ENCODE data around the gene PRKCH. TPM values are rescaled to one million over a fixed set of nuclear protein-coding genes. Genes with fewer than 3 reads are reported as not detected.

PRKCH gene
- total RNA-seq, 1 donor = 3.3 TPM

DNA sequence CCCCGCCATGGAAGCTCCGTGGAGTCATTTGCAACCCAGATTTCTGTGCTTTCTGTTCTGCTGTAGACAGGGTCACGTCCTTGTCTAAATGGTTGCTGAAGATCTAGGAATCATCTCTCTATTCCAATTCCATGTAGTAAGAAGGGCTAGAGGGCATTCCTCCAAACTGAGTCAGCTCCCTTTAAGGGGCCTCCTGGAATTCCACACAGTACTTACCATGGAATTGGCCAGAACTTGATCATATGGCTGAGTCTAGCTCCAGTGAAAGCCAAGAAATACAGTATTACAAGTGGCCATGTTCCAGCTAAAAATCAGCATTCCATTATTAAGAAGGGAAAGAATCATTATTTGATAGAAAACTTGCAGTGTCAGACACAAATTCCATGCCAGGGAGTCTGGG lies 171.9 kb downstream of the PRKCH start:
- H3K9me3 ChIP-seq (ENCODE audit: low read depth, low read length) = no peaks in the 10 kb centered on the region
- peak; percentile 58 for DNase-seq (ENCODE audit: insufficient read length, low spot score, missing footprints)
- peak overlapping the region; percentile 49 for H3K4me2 ChIP-seq (ENCODE audit: insufficient read depth, low read length)
- no peaks in the 10 kb centered on the region for H3K27me3 ChIP-seq (ENCODE audit: insufficient read depth, low read length)
- no peaks in the 10 kb centered on the region for H4K20me1 ChIP-seq (ENCODE audit: insufficient read depth, low read length)
- H3K27ac ChIP-seq (ENCODE audit: low read depth, low read length) = peak overlapping the region; percentile 60
- H2AFZ ChIP-seq (ENCODE audit: low read length) = no peak overlapping the region
- H3K79me2 ChIP-seq (ENCODE audit: insufficient read depth, low read length) = no peaks in the 10 kb centered on the region
- H3K4me3 ChIP-seq (ENCODE audit: insufficient read depth, low read length) = peak overlapping the region; percentile 8
- TF ChIP-seq CTCF (IDR thresholded peaks at IDR 0.05; ENCODE audit: extremely low read depth, low read depth, low read length) = no peak
- peaks cover 43% of the 10 kb centered on the region for H3K4me1 ChIP-seq (ENCODE audit: insufficient read depth, low read length)
- no peaks in the 10 kb centered on the region for H3K36me3 ChIP-seq (ENCODE audit: insufficient read depth, low read length)

DNA sequence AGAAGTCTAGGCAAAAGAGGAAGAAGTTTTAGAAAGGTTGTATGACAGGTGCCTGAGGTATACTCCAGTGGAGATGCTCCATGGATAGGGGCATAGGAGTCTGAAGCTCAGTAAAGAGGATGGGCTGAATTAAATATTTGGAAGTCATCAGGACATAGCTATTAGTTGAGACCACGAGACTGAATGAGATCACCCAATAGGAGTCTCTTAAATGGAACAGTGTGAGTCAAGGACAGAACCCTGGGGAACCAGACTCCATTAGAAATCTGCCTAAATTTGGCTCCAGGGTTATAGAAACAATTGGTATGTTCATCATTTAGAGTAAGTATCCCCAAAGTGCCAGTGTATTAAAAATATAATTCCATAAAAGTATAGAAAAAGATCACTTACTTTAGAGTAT lies 172.6 kb downstream of the PRKCH start:
- no peaks in the 10 kb centered on the region for H3K27me3 ChIP-seq (ENCODE audit: insufficient read depth, low read length)
- no peak overlapping the region for H3K4me3 ChIP-seq (ENCODE audit: insufficient read depth, low read length)
- no peak overlapping the region for H2AFZ ChIP-seq (ENCODE audit: low read length)
- H3K27ac ChIP-seq (ENCODE audit: low read depth, low read length) = peak overlapping the region; percentile 60
- no peaks in the 10 kb centered on the region for H3K36me3 ChIP-seq (ENCODE audit: insufficient read depth, low read length)
- H3K79me2 ChIP-seq (ENCODE audit: insufficient read depth, low read length) = no peaks in the 10 kb centered on the region
- H4K20me1 ChIP-seq (ENCODE audit: insufficient read depth, low read length) = no peaks in the 10 kb centered on the region
- TF ChIP-seq CTCF (IDR thresholded peaks at IDR 0.05; ENCODE audit: extremely low read depth, low read depth, low read length) = no peak
- peak overlapping the region; percentile 49 for H3K4me2 ChIP-seq (ENCODE audit: insufficient read depth, low read length)
- H3K4me1 ChIP-seq (ENCODE audit: insufficient read depth, low read length) = peaks cover 51% of the 10 kb centered on the region
- H3K9me3 ChIP-seq (ENCODE audit: low read depth, low read length) = no peaks in the 10 kb centered on the region
- DNase-seq (ENCODE audit: insufficient read length, low spot score, missing footprints) = no peak

DNA sequence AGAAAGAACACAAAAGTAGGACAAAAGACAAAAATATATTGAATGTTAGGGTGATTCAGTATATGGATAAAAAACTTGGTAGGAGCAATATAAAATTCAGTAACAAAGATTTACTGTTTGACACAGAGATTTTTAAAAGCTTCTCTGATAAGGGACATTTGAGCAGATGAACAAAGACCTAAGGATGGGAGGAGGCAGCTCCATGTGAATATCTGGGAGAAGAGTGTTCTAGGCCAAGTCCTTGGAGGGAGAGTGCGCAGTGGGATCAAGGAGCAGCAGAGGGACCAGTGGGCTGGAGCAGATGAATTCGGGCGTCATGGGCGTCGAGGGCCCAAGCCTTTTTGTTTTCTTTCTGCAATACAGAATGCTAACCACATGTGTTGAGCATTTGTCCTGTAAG lies 174.4 kb downstream of the PRKCH start:
- Histone ChIP-seq H3K9me3 (ENCODE audit: low read depth, low read length) (no peaks in the 10 kb centered on the region), H3K4me2 (ENCODE audit: insufficient read depth, low read length) (no peak overlapping the region), H3K4me1 (ENCODE audit: insufficient read depth, low read length) (peaks cover 42% of the 10 kb centered on the region), H3K27ac (ENCODE audit: low read depth, low read length) (no peak overlapping the region), H2AFZ (ENCODE audit: low read length) (no peak overlapping the region), H3K36me3 (ENCODE audit: insufficient read depth, low read length) (no peaks in the 10 kb centered on the region), H4K20me1 (ENCODE audit: insufficient read depth, low read length) (no peaks in the 10 kb centered on the region), H3K27me3 (ENCODE audit: insufficient read depth, low read length) (no peaks in the 10 kb centered on the region), H3K4me3 (ENCODE audit: insufficient read depth, low read length) (no peak overlapping the region), H3K79me2 (ENCODE audit: insufficient read depth, low read length) (no peaks in the 10 kb centered on the region)
- DNase-seq (ENCODE audit: insufficient read length, low spot score, missing footprints) = no peak
- TF ChIP-seq CTCF (IDR thresholded peaks at IDR 0.05; ENCODE audit: extremely low read depth, low read depth, low read length) = no peak

- H3K4me2 ChIP-seq (ENCODE audit: insufficient read depth, low read length) = peak overlapping the region; percentile 6
- peaks cover 26% of the 10 kb centered on the region for H3K4me1 ChIP-seq (ENCODE audit: insufficient read depth, low read length)
- no peaks in the 10 kb centered on the region for H3K9me3 ChIP-seq (ENCODE audit: low read depth, low read length)
- no peak for TF ChIP-seq CTCF (IDR thresholded peaks at IDR 0.05; ENCODE audit: extremely low read depth, low read depth, low read length)
- H3K27me3 ChIP-seq (ENCODE audit: insufficient read depth, low read length) = no peaks in the 10 kb centered on the region
- H3K36me3 ChIP-seq (ENCODE audit: insufficient read depth, low read length) = no peaks in the 10 kb centered on the region
- no peak for DNase-seq (ENCODE audit: insufficient read length, low spot score, missing footprints)
- peak overlapping the region; percentile 60 for H3K27ac ChIP-seq (ENCODE audit: low read depth, low read length)
- no peaks in the 10 kb centered on the region for H4K20me1 ChIP-seq (ENCODE audit: insufficient read depth, low read length)
- H2AFZ ChIP-seq (ENCODE audit: low read length) = peak overlapping the region; percentile 4
- no peaks in the 10 kb centered on the region for H3K79me2 ChIP-seq (ENCODE audit: insufficient read depth, low read length)
- no peak overlapping the region for H3K4me3 ChIP-seq (ENCODE audit: insufficient read depth, low read length)
These were observed 176.9 kb downstream of the PRKCH start for GRCh38 chr14:61498303-61498702.
